Spinal cord (tissue), 10 donors: ENCODE measurements around the gene LDLRAD2. TPM values are rescaled to one million over a fixed set of nuclear protein-coding genes. Genes with fewer than 3 reads are reported as not detected.
A peak's percentile ranks its signal among the peaks of the same experiment; 100 is the strongest.

Experiments used
- DNase-seq, 6 donors: peaks; one replicate each; pipeline versions ENCODE4 v3.0.0 to v3.0.0-alpha.2; 2013 to 2015; ENCODE audit warnings: low spot score in 6 of 6, low read depth in 4 of 6
- H3K27ac ChIP-seq: one replicate; pipeline ENCODE4 v1.5.1; 2013; ENCODE audit warnings: low read depth, low read length, control low read depth
- H3K27me3 ChIP-seq: one replicate; pipeline ENCODE4 v1.6.1; 2013; ENCODE audit warnings: low read length; ENCODE audit not compliant: control insufficient read depth, insufficient read depth
- H3K36me3 ChIP-seq: one replicate; pipeline ENCODE4 v1.6.1; 2013; ENCODE audit warnings: low read length; ENCODE audit not compliant: control insufficient read depth, insufficient read depth
- H3K4me1 ChIP-seq: one replicate; pipeline ENCODE4 v1.6.1; 2013; ENCODE audit warnings: low read length; ENCODE audit not compliant: control insufficient read depth, insufficient read depth
- H3K4me3 ChIP-seq: one replicate; pipeline ENCODE4 v1.5.1; 2013; ENCODE audit warnings: low read depth, low read length, control low read depth
- H3K9me3 ChIP-seq: one replicate; pipeline ENCODE4 v1.6.1; 2013; ENCODE audit warnings: low read length; ENCODE audit not compliant: control insufficient read depth, insufficient read depth
- WGBS: methylation state at CpG from one replicate; pipeline ENCODE4 v1.1.5; 2013; ENCODE audit warnings: missing lambda C conversion rate; ENCODE audit not compliant: insufficient coverage; 5-methylcytosine and 5-hydroxymethylcytosine counted together
- polyA plus RNA-seq, 2 donors: library from polyadenylated mRNA; unstranded; fragments of 120-200 nt; gene quantifications; one replicate each; pipeline ENCODE4 v1.2.1, GENCODE V29; 2013; ENCODE audit not compliant: insufficient read length in 2 of 2
- total RNA-seq, 2 donors: library from RNA; depleted of rRNA in 1 of 2; stranded (reverse); fragments of 120-200 nt in 1 of 2; fragments of >200 nt in 1 of 2; gene quantifications; one replicate each; pipeline versions ENCODE4 v1.2.3 to v1.2.4, GENCODE V29; 2013 to 2014
- donor health status: healthy.

The LDLRAD2 gene
- total and polyA plus RNA-seq, 4 donors, result 0.66 to 5.6 (median 2.6) TPM

DNA sequence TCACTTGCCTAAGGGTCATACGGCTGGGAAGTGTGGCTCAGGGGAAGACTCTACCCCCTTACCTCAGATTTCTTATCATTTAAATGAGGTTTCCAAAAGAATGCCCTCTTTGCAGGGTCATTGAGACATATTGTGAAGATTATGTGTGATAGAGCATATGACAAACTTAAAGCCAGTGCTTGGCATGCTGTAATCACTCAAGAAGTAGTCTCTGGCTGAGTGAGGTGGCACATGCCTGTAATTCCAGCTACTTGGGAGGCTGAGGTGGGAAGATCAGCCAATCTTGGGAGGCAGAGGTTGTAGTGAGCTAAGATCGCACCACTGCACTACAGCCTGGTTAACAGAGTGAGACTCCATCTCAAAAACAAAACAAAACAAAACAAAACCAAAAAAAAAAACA lies 7.5 kb upstream of the LDLRAD2 start:
- Histone ChIP-seq H3K36me3 (no peaks in the 10 kb centered on the region), H3K27me3 (no peaks in the 10 kb centered on the region), H3K9me3 (no peaks in the 10 kb centered on the region), H3K4me1 (no peaks in the 10 kb centered on the region), H3K4me3 (no peak overlapping the region), H3K27ac (no peak overlapping the region)
- no CpG with 5 or more reads among the region's 2 CpGs for WGBS
- DNase-seq, result no peak

DNA sequence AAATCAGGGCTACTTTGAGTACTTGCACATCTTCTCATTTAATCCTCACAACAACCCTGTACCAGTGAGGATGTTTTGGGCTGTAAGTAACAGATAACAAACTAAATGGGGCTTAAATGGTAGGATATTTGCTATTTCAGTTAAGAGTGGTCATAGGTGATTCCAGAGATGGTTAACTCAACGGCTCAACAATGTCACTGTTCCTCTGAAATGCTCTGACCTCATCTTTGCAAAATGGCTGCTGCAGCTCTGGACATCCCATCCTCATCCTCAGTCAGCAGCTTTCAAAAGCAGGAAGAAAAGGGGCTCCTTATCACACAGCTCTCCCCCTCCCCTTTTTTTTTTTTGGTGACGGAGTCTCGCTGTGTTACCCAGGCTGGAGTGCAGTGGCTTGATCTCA lies 1.5 kb downstream of the LDLRAD2 start:
- Histone ChIP-seq H3K9me3 (no peaks in the 10 kb centered on the region), H3K36me3 (no peaks in the 10 kb centered on the region), H3K4me3 (no peak overlapping the region), H3K27me3 (peaks cover 13% of the 10 kb centered on the region), H3K27ac (no peak overlapping the region), H3K4me1 (peaks cover 17% of the 10 kb centered on the region)
- DNase-seq, result no peak
- WGBS, result 100% methylated on average over 3 of the region's 3 CpGs

DNA sequence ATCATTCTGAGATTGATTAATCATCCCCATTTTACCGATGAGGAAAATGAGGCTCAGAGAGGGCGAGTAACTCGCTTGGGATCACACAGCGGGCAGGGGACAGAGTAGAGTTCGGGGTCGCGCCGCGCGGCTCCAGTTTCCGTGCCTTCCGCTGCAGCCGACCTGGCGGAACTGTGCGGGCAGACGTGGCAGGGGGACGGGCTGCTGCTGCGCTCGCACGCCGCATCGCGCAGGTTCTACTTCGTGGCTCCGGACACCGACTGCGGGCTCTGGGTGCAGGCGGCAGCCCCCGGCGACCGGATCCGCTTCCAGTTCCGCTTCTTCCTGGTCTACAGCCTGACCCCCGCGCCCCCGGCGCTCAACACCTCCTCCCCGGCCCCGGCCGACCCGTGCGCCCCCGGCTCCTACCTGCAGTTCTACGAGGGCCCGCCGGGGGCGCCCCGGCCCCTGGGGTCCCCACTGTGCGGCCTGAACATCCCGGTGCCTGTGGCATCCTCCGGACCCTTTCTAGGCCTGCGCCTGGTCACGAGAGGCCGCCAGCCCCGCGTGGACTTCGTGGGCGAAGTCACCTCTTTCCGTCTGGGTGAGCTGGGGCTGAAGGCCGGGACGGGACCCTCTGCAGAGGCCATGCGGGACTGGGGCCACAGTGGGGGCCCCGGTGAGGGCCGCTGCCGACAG lies 2.3 kb downstream of the LDLRAD2 start:
- Histone ChIP-seq H3K27me3 (peaks cover 13% of the 10 kb centered on the region), H3K4me1 (peaks cover 17% of the 10 kb centered on the region), H3K4me3 (peak overlapping the region; percentile 14), H3K9me3 (no peaks in the 10 kb centered on the region), H3K27ac (no peak overlapping the region), H3K36me3 (no peaks in the 10 kb centered on the region)
- WGBS, result 10% methylated on average over 65 of the region's 65 CpGs
- DNase-seq, result peak in 2 of 6 donors; percentile 17 to 33

DNA sequence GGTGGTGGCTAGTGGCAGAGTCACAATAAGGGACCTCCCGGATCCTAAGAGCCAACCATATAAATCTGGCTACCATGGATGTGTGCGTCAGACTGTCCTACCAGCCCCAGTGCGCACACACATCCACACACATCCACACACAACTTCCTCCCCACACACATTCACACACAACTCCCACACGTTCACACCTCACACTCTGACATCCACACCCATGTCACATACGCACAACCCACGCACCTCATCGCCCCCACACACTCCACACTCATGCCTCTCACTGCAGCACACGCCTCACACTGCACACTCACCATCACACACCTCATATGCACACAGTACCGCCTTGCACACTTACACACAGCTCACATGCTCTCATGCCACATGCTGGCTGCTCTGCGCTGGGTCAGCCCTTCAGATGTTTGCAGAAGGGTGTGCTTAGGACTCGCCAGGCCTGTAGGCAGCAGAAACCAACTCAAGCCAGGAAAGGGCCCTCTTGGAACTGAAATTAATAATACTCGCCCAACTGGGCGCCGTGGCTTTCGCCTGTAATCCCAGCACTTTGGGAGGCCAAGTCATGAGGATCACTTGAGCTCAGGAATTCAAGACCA lies 3.0 kb downstream of the LDLRAD2 start:
- H3K36me3 ChIP-seq, result no peaks in the 10 kb centered on the region
- no peak for DNase-seq
- WGBS, result 88% methylated on average over 15 of the region's 15 CpGs
- peaks cover 17% of the 10 kb centered on the region for H3K4me1 ChIP-seq
- H3K27ac ChIP-seq, result no peak overlapping the region
- H3K9me3 ChIP-seq, result no peaks in the 10 kb centered on the region
- H3K27me3 ChIP-seq, result peaks cover 13% of the 10 kb centered on the region
- no peak overlapping the region for H3K4me3 ChIP-seq

DNA sequence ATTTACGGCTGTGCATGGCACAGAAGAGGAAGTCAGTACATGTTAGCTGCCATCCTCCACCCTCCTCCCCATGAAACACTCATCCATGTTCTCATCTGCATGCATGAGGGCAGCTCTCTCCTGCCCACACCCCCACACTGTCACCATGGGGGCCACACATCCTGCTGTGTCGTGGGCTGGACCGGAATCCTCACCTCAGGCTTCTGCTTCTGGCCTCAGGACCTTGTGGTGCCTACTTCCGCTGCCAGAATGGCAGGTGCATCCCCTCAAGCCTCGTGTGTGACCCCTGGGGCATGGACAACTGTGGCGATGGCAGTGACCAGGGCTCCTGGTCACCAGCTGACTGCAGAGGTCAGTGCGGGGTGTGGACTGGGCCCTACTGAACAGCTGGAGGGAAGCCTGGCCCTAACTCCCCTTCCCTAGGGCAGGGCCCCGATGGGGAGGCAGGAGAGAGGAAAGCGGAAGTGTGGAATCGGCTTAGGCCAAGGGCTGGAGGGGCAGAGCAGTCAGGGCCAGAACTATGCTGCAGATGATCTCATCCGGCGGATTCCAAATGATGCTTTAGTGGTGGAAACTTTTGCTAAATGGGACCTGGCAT lies 3.8 kb downstream of the LDLRAD2 start:
- 85% methylated on average over 11 of the region's 12 CpGs for WGBS
- Histone ChIP-seq H3K27me3 (peaks cover 13% of the 10 kb centered on the region), H3K9me3 (no peaks in the 10 kb centered on the region), H3K27ac (no peak overlapping the region), H3K4me1 (peaks cover 17% of the 10 kb centered on the region), H3K4me3 (no peak overlapping the region), H3K36me3 (no peaks in the 10 kb centered on the region)
- no peak for DNase-seq

DNA sequence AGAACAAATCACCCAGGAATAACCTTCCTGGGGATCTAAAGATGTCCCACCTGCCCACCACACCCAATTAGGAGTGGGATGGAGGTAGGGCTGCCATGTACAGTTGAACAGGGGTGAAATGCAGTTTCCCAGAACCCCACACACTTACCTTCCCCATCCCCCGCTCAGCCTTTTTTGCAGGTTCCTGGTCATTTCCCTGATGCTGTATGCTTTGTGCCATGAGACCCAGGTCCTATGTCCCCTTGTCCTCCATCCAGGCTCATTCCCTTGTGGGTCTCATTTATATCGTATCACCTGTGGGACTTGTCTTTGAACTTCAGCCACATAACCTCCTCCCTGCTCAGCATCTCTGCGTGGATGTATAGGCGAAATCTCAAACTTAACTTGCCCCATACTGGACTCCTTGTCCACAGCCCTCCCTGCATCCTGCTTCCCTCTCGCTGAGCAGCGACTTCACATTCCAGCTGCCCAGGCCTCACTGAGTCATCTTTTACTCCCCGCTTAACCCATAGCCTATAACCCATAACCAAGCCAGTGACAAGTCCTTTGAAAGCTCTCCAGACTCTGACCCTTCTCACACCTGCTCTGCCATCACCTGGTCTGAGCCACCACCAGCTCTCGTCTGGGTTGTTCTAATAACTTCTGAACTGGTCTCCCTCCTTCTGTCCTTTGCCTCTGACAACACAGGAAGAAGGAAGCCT lies 4.7 kb downstream of the LDLRAD2 start:
- Histone ChIP-seq H3K9me3 (no peaks in the 10 kb centered on the region), H3K4me3 (no peak overlapping the region), H3K36me3 (peaks cover 4% of the 10 kb centered on the region), H3K4me1 (peaks cover 16% of the 10 kb centered on the region), H3K27ac (no peak overlapping the region), H3K27me3 (peaks cover 13% of the 10 kb centered on the region)
- 86% methylated on average over 7 of the region's 8 CpGs for WGBS
- no peak for DNase-seq

DNA sequence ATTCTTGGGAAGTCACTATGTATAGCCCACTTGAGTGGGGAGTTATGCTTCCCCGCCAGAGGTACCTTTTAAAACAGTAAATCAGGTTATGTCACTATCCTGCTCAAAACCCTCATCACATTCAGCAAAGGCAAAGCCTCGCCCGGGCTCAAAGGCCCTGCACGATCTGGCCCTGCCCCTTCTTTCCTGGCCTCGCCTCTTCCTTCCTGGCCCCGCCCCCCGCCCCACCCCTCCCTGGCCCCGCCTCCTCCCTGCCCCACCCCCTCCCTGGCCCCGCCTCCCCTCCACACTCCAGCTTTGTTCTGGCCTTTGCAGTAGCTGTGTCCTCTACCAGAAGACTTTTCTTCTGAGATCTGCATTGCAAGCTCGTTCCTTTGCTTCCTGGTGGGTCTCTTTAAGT lies 6.6 kb downstream of the LDLRAD2 start:
- H3K27ac ChIP-seq, result no peak overlapping the region
- H3K36me3 ChIP-seq, result peaks cover 22% of the 10 kb centered on the region
- 63% methylated on average over 1 of the region's 10 CpGs for WGBS
- H3K27me3 ChIP-seq, result peaks cover 7% of the 10 kb centered on the region
- DNase-seq, result no peak
- no peaks in the 10 kb centered on the region for H3K9me3 ChIP-seq
- peaks cover 9% of the 10 kb centered on the region for H3K4me1 ChIP-seq
- H3K4me3 ChIP-seq, result no peak overlapping the region

DNA sequence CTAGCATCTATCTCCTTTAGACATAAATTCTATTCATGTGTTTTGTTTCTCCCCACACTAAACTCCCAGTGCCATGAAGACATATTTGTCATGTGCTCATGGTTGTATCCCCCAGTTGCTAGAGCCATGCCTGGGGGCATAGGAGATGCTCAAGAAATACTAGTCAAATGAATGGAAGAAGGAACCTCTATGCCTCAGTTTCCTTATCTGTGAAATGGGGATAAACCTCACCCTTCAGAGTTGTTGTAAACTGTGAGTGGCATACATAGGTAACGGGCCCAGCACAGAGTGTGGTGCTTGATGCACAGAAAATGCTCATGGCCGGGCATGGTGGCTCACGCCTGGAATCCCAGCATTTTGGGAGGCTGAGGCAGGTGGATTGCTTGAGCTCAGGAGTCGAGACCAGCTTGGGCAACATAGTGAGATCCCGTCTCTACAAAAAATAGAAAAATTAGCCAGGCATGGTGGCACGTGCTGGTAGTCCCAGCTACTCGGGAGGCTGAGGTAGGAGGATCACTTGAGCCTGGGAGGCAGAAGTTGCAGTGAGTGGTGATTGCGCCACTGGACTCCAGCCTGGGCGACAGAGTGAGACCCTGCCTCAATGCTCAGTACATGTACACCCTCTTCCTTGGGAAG lies 8.7 kb downstream of the LDLRAD2 start:
- H3K27me3 ChIP-seq, result no peaks in the 10 kb centered on the region
- H3K36me3 ChIP-seq, result peaks cover 34% of the 10 kb centered on the region
- no peak overlapping the region for H3K27ac ChIP-seq
- no peaks in the 10 kb centered on the region for H3K4me1 ChIP-seq
- no peaks in the 10 kb centered on the region for H3K9me3 ChIP-seq
- DNase-seq, result no peak
- WGBS, result 93% methylated on average over 8 of the region's 9 CpGs
- H3K4me3 ChIP-seq, result no peak overlapping the region

DNA sequence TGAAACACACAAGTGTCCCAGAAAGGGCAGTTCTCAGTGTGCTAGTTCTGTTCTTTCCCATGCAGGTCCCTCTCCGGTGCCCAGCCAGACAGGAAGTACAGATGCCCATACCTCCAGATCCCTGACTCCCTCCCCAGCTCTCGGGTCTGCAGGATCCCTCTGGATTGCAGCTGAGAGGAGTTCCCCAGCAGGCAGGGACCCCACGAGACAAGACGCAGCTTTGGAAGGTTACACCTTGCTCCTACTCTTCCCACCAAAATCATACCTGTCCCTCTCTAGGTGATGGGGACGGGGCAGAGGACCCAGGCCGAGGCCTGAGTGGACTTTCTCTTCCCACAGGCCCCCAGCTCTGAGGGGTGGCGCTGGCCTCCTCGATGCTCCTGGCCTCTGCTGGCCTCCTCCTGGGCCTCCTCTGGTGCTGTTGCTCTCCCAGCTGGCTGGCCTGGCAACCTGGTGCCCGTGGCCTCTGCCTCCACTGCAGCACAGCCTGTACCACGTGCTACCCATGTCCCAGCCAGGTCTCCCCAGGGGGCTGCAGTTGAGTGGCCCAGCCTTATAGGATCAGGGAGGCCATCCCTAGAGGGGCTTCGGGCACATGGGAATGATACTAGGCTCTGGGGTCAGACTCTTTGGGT lies 9.4 kb downstream of the LDLRAD2 start:
- Histone ChIP-seq H3K27me3 (no peaks in the 10 kb centered on the region), H3K36me3 (peaks cover 34% of the 10 kb centered on the region), H3K9me3 (no peaks in the 10 kb centered on the region), H3K27ac (no peak overlapping the region), H3K4me1 (no peaks in the 10 kb centered on the region), H3K4me3 (no peak overlapping the region)
- DNase-seq, result no peak
- WGBS, result 90% methylated on average over 11 of the region's 11 CpGs
